ENCODE measurements around the gene ANKS1B.
"Not testable (repeated sequence)": the region's sequence is repeated elsewhere in the genome, so short reads cannot be mapped to it uniquely, and the experiment has no call there.

ANKS1B gene

GRCh38 chr12:98791406-98791805 lies 1193.3 kb downstream of the ANKS1B start:
- no peak for DNase-seq

GRCh38 chr12:98788396-98788795 lies 1196.3 kb downstream of the ANKS1B start:
- DNase-seq: no peak

GRCh38 chr12:98786653-98787052 lies 1198.1 kb downstream of the ANKS1B start:
- no peak for DNase-seq

- no peak for DNase-seq
Measured at GRCh38 chr12:98783420-98783819, 1201.3 kb downstream of the ANKS1B start.

GRCh38 chr12:98780261-98780660 lies 1204.5 kb downstream of the ANKS1B start:
- DNase-seq: no peak

- no peak for DNase-seq
Measured at GRCh38 chr12:98772818-98773217, 1211.9 kb downstream of the ANKS1B start.

- DNase-seq: no peak
Measured at GRCh38 chr12:98771811-98772752, 1212.7 kb downstream of the ANKS1B start.

- DNase-seq: no peak
Measured at GRCh38 chr12:98770230-98770629, 1214.5 kb downstream of the ANKS1B start.

GRCh38 chr12:98769068-98769467 lies 1215.7 kb downstream of the ANKS1B start:
- no peak for DNase-seq

- DNase-seq: no peak
Measured at GRCh38 chr12:98767248-98767647, 1217.5 kb downstream of the ANKS1B start.

- no peak for DNase-seq
Measured at GRCh38 chr12:98763656-98764055, 1221.1 kb downstream of the ANKS1B start.

GRCh38 chr12:98758331-98758730 lies 1226.4 kb downstream of the ANKS1B start:
- DNase-seq: no peak

GRCh38 chr12:98757455-98757854 lies 1227.3 kb downstream of the ANKS1B start:
- DNase-seq: no peak

GRCh38 chr12:98755855-98756254 lies 1228.9 kb downstream of the ANKS1B start:
- DNase-seq: not testable (repeated sequence)

- DNase-seq: no peak
Measured at GRCh38 chr12:98754095-98754494, 1230.6 kb downstream of the ANKS1B start.

- DNase-seq: no peak
Measured at GRCh38 chr12:98752726-98753125, 1232.0 kb downstream of the ANKS1B start.

GRCh38 chr12:98751580-98752115 lies 1233.1 kb downstream of the ANKS1B start:
- DNase-seq: no peak

- DNase-seq: no peak
Measured at GRCh38 chr12:98750511-98750910, 1234.2 kb downstream of the ANKS1B start.

- DNase-seq: no peak
Measured at GRCh38 chr12:98748463-98748862, 1236.3 kb downstream of the ANKS1B start.

- DNase-seq: no peak
Measured at GRCh38 chr12:98745578-98746391, 1239.0 kb downstream of the ANKS1B start.

GRCh38 chr12:98744680-98745079 lies 1240.1 kb downstream of the ANKS1B start:
- no peak for DNase-seq

- DNase-seq: no peak
Measured at GRCh38 chr12:98743362-98743953, 1241.3 kb downstream of the ANKS1B start.

All from activated CD8-positive, alpha-beta memory T cell treated with anti-CD3 and anti-CD28 coated beads, Interleukin-2, amount 50 U/mL, for 4 hours (primary cell).